GM21390 (cell line): ENCODE data around the gene TJP1.

Experiments used
- ATAC-seq: cut with Tn5 transposase; IDR thresholded peaks from one replicate; pipeline ENCODE4 v1.9.1; 2021; ENCODE audit not compliant: unreplicated experiment

TJP1 gene

DNA sequence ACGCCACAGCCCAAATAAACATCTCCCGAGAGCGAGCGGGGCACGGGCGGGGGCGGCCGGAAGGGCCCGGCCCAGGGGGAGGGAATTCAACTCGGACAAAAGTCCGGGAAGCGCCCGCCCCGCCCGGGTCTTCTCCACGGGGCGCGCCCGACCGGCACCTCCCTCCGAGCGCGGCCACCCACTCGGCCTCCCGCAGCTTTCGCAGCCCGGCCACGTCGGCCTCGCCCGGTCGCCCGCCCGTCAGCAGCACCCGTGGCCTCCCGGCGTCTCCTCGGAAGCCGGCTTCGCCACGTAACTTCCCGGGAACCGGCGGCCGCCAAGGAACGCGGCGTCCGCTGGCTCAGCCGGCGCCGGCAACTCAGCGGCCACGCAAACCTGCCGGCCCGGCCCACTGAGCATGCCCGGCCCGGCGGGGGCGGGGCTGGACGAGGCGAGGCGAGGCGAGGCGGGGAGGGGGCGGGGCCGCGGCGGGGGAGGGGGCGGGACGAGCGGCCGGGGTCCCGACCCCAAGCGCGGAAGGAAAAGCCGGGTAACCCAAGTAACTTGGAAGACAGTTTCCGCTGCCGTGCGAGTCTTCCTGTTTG is at the start of gene TJP1:
Gene TJP1, minus strand, starts transcription at position 369 of the 584 bp plus-strand sequence. CDS start 440 bp downstream, outside the sequence.
- ATAC-seq: no peak

DNA sequence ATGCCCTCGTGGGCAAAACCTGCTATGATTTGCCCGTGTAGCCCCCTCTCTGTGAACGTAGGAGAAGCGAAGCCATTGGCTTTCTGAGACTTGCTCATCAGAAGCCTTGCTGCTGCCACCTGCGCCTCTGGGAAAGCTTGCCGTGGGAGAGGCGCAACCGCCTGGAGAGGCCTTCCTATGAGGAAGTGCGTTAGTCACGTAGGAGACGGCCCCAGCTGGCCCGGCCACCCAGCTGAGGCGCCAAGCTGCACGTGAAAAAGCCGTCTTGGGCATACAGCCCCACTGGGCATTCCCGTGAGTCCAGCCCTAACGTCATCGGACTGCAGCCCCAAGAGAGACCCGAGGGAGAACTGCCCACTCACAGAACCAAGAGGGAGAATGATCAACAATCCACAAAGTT is 49.1 kb upstream of the TJP1 start:
- no peak for ATAC-seq

DNA sequence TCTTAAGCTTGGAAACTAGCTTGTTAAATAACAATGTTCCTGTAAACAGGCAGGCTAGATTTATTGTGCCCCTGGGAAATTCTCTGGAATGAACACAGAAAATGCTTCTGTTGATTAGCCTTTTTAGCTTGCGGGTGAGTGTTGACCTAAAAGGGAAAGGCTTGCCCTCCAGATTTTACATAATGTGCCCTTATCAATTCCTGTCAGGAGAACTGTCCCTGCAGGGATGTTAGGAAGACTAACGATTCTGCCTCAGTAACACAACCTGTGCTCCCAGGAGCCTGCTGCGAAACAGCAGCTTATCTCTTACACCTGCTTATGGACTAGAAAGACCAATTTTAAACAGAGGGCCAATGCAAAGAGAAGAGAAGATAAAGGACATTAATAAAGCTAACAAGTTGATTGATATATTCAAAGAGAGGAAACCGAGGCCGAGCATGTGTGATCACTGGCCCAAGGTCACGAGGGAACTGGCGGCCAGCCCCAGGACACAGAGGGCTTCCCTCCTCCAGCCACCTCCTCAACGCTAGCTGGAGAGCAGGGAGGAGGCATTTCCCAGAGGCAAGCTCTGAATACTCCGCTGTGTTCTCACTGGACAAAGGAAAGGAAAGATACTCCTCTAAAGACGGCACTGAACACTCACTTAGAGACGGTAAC is 48.4 kb upstream of the TJP1 start:
- no peak for ATAC-seq

DNA sequence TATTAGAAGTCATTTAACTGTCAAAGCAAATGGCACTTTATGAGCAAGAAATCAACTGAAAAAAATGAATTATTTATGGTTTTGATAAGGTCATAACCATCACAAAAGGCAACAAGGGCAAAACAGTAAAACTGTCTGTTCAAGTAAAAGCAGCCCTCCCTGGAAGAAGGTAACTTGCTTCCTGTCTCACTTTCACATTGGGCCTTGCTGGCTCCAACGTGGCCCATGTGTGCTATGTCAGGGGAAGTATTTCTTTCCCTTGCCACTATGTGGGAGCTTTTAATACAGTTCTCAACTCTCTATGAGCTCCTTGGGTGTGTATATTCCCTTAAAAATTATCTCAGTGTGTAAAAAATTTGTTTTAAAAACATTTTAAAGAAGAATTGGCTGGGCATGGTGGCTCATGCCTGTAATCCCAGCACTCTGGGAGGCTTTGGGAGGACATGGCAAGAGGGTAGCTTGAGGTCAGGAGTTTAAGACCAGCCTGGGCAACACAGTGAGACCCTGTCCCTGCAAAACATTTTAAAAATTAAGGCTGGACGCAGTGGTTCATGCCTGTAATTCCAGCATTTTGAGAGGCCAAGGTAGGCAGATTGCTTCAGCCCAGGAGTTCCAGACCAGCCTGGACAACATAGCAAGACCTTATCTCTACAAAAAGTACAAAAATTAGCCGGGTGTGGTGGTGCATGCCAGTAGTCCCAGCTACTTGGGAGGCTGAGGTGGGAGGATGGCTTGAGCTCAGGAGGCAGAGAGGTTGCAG is 45.2 kb upstream of the TJP1 start:
- ATAC-seq: no peak

DNA sequence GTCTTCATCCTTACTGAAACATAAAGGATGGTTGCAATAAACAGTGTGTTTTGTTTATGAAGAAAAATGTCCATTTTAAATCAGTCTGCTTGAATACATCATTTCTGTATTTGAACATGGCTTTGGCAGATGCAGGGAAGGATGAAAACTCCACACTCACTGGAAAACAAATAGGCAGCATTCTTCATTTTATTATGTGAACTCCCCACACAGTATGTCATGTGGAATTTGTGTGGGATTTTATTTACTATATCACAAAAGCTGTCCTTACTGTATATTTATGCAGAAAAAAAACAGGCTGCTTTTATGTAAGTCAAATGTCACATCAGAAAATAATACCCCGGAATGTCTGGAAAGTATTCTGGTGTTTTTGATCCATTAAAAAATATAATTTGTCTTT is 44.1 kb upstream of the TJP1 start:
- ATAC-seq: no peak

DNA sequence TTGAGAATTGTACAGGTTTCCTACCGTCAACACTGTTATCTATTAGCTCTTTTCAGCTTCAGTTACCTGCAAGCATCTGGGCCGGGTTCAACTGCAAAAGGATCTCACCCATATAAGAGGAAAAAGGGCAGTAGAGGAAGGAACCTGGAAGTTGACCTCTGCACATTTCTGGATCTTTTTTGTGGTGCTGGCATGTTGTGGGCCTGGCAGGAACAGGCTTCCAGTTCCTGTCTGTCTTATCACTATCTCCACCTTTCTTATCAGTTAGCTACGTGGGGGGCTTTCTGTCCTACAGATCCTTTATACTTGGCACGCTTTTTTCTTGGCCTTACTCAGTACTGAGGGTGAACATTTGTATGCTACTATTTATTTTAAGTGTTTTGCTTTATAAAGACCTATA is 42.2 kb upstream of the TJP1 start:
- no peak for ATAC-seq

DNA sequence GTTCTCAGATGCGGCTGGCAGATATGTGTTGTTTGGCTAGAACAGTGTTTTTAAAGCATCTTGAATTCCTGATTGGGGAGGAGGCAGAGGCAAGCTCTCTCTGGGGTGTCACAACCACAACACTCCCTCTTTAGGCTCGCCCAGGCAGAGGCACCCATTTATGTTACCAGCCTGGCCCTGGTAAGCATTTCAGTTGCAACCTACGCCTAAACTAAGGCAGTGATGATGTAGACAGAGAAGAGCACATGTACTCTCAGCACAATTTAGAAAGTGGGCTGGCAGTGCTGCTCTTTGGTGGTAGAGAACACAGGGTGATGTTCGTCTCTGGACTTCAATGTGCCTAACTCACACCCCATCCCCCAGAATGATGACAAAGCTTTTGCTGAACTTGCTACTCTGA is 41.2 kb upstream of the TJP1 start:
- no peak for ATAC-seq

DNA sequence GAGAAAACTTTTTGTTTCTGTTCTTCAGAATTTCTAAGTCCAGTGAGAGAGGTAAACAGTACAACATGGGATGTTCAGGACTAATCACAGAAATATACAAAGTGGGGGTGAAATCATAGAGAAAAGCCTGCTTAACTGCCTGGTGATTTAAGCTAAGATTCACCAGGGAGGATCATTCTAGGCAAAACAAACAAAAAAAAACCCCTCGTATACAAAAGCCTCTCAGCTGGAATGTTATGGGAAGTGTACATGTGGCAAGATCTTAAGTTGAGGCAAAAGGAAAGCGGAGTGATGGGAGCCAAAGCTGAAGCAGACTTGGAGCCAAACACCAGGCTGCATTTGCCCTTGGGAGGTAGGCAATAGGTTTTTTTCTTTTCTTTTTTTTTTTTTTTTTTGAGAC is 40.0 kb upstream of the TJP1 start:
- ATAC-seq: no peak

DNA sequence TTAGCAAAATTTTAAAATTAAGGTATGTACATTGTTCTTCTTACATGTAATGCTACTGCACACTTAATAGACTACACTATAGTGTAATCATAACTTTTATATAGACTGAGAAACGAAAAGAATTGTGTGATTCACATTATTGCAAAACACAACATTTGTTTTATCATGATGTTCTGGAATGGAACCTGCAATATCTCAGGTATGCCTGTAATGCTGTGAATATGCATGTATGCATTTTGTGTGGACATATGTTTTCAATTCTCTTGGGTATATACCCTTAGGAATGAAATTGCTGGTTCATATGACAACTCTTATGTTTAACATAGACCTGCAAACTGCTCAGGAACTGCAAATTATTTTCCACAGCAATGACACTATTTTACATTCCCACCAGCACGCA is 38.6 kb upstream of the TJP1 start:
- ATAC-seq: no peak

DNA sequence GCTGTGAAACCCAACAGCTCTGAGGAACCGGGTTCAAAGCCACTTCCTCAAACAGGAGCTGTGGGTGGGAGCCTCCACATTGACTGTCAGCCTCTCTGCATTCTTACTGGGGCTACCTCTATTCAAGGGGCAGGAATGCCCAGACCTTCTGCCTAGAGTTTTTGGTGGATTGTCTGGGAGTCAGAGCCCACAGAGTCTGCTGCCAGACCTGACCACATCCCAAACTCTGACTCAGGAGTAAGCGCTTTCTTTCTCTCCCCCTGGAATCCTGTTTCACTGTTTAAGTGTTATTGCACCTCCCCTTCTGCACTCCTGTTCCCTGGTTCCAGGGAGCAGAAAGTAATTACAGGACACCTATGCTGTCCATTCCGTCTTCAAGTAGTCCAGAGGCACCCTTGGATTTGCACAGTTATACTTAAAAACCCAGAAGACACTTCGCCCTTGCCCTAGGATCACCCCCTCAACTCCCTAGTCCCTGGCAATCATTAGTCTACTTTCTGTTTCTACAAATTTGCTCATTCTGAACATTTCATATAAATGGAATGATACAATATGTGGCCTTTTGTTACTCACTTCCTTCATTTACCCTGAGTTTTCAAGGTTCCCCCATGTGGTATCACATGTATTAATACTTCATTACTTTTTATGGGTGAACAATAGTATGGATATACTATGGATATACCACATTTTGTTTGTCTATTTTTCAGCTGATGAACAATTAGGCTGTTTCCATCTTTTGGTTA is 37.9 kb upstream of the TJP1 start:
- no peak for ATAC-seq

DNA sequence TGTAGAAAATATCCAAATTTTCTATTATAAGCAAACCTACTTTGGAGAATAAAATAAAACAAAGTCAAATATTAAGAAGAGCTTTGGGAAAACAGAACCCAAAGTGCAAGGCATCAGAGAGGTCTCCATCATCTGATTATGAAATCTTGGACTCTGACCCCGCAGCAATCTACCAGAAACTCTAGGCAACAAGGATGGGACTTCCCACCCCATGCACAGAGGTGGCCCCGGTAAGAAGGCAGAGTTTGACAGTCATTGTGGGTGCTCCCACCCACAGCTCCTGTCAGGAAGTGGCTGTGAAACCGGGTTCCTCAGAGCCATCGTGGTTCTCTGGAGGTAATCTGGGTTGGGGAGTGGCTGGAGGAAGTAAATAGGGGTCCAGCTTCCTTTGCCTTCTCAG is 37.0 kb upstream of the TJP1 start:
- ATAC-seq: no peak

DNA sequence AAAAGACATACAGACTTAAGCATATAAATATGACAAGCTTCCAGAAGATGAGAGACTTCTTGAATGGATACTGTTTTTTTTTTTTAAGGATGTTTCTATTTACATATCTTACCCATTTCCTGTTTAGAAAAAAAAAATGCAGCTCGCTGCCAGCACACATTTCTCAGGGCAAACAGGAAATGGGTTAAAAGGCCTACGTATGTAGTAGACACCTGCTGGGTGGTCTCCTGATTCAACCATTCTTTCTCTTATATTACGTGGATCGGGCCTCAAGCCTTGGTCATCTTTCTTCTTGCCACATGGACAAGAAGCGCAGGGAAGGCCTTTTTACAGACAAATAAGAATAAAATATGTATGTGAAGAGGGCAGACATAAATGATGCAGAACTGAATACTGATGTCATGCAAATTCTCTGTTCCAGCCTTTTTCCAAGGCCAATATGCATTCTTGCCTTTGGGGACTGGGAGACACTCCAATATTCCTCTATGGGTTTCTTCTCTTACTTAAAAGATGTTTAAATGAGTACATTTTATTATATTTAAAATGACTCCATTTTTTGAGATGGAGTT is 35.0 kb upstream of the TJP1 start:
- ATAC-seq: no peak

DNA sequence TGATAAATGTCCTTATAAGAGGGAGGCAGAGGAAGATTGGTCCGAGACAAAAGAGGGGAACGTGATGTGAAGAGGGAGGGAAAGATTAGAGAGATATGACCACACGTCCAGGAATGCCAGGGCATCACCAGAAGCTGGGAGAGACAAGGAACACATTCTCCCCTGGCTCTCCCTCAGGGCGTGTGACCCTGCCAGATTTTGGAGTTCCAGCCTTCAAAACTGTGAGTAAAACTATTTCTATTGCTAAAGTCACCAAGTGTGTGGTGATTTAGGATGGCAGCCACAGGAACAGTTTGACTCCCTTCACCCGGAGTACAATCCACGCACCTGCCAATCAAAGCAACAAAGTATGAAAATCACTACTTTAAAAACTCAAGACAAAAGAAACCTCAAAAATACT is 32.1 kb upstream of the TJP1 start:
- no peak for ATAC-seq

DNA sequence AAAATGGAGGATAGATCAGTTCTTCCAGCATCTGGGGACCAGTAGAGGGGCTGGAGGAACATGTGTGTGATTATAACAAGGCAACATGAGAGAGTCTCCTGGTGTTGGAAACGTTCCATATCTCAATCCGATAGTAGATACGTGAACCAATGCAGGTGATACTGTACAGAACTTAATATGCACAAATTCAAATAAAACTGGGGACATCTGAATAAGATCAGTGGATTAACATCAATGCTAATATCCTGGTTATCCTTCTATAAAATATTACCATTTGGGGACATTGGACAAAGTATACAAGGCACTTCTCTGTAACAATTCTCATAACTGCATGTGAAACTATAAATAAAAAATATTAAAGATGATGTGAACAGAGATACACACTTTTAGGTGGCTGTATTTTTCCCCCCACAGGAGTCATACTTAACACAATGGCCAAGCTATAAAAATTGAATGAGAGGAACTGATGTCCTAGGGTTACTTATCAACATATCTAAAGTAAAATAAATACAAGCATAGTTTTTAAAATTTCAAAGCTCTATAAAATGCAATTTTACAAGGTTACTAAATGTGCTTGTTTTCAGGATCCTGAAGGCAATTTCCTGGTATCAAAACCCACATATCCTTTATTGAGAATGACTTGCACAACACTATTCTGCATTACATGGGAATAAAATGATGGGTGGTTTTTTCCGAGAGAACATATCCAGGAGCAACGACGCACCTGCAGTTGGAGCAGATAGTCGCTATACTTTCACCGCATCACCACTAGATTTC is 31.1 kb upstream of the TJP1 start:
- ATAC-seq: no peak

DNA sequence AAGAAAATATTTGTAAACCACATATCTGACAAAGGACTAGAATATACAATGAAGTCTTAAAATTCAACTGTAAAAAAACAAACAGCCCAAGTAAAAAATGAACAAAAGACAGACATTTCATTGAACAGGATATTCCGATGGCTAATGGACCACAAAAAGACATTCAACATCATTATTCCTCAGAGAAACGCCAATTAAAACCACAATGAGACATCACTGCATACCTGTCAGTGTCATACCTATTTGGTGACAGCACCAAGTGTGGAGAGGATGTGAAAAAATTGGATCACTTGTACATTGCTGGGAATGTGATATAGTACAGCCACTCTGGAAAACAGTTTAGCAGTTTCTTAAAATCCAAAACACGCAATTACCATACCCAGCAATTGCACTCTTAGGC is 29.9 kb upstream of the TJP1 start:
- no peak for ATAC-seq

DNA sequence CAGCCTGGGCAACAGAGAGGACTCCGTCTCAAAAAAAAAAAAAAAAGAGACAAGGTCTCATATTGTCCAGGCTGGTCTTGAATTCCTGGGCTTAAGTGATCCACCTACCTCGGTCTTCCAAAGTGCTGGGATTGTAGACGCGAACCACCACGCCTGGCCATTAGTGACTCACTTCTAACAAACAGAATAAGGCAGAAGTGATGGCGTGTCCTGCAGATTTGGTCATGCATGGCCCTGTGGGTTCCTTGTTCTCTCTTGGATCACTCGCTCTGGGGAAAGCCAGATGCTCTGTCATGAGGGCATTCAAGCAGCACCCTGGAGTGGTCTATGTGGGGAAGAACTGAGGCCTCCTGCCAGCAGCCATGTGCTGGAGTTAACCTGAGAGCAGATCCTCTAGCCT is 27.4 kb upstream of the TJP1 start:
- no peak for ATAC-seq

DNA sequence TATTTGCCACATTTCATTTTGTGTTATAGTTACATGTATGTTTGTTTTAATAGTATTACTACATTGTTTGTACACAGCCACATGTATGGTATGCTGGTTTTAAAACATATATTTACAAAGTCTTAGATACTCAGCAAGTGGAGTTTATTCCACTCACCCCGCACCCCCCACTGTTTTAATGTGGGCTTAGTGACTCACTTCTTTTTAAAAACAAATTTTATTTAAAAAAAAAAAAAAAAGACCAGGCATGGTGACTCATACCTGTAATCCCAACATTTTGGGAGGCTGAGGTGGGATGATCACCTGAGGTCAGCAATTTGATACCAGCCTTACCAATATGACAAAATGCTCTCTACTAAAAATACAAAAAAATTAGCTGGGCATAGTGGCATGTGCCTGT is 26.9 kb upstream of the TJP1 start:
- ATAC-seq: no peak

DNA sequence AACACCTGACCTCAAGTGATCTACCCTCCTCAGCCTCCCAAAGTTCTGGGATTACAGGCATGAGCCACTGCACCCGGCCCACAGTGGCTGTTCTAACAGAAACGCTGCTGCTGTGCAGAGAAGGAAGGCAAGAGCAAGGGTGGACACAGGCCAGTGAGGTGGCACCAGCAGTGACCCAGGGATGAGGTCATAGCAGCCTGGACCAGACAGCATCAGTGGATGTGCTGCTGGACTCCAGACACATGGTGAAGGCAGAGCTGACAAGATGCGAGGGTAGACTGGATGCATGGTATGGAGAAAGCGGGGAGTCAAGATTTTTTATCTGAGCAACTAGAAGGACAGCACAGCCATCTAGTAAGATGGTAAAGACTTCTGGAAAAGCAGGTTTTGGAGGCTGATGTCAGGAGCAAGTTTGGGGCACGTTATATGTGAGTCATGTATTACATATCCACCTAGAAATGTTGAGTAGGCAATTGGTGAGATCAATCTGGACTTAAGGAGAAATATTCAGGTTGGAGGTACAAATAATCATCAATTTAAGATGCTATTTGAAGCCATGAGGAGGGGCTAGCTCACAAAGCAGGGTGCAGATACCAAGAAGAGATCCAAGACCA is 22.1 kb upstream of the TJP1 start:
- no peak for ATAC-seq

DNA sequence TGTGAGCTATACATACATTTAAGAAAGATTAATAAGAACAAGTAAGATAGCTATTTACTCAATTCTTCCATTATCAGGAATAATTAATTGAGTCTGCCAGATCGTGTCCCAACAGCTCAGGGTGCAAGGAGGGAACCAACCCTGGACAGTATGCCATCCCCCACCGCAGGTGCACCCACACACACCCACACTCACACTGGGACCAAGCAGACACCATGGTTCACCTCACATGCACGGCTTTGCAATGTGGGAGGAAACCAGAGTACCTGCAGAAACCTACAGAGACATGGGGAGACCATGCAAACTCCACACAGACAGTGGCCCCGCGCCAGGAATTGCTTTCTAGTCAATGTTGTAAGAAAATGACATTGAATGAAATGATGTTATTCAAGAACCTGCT is 20.0 kb upstream of the TJP1 start:
- ATAC-seq: no peak

DNA sequence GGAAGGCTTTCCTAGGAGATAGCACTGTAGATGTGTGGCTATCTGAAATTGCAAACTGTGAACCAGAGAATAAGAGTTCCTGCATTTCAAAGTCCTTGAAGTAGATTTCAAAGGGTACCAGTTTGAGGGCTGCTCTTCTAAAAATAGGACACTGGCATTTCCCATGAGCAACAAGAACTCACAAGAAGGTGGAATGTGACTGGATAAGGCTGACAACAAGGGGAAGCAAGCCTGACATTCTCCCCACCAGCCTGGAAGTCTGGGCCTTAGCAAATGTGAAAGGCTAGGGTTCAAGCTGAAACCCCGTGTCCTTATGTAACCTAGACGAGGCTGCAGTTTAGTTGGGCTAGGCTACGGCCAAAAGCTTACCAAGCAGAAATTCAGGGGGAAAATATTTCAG is 18.7 kb upstream of the TJP1 start:
- ATAC-seq: no peak
